Astrocyte of the spinal cord (primary cell): Measurements from ENCODE around the gene OGFOD3.

Source experiments
- DNase-seq: peaks from one replicate; pipeline ENCODE4 v3.0.0; 2011; ENCODE audit warnings: low read depth, low spot score
- H3K4me3 ChIP-seq: 2 replicates; pipeline ENCODE4 v1.5.1; 2011; ENCODE audit warnings: low read depth, mild to moderate bottlenecking, low read length, moderate library complexity
- CTCF ChIP-seq: IDR thresholded peaks from 2 replicates; pipeline ENCODE4 v1.5.1; 2012; ENCODE audit warnings: low read depth, mild to moderate bottlenecking, low read length, inconsistent platforms
- in situ Hi-C: cut with HindIII; loops from 2 replicates; pipeline ENCODE4 v1.10.0; 2017; ENCODE audit warnings: low sequenced_read_pairs

OGFOD3 gene

GRCh38 chr17:82437325-82437668 lies 18.9 kb upstream of the OGFOD3 start:
- DNase-seq, result no peak
- in situ Hi-C loops, result no loop called here
- no peak for TF ChIP-seq CTCF
- no peak overlapping the region for H3K4me3 ChIP-seq

DNA sequence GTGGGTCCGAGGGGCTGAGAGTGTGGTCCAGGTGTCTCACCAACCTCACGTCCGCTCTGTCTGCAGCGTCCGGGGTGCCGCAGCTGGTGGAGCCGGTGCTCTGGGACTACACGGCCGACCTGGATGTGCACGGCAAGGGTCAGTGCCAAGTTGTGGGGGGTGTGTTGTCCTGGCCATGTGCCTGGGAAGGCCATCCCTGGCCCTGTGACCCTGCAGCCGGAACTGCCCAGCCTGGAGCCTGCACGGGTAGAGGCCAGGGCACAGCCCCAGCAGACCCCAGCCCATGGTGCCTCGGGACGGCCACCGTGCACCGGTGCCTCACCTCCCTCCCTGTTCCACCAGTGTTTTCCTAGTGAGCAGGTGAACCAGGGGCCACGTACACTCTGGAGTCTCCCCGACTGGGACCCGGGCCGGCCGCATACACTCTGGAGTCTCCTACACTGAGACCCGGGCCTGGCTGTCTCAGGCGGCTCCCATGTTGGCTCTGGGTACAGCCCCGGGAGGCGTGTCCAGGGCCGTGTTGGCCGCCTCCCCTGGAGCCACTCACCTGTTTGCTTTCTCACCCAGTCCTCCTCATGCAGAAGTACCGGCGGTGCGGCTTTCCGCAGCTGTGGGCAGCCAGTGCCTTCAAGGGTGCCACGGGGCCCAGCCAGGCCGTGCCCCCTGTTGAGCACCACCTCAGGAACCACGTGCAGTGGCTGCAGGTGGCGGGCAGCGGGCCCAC lies 18.4 kb upstream of the OGFOD3 start:
- H3K4me3 ChIP-seq, result no peak overlapping the region
- no peak for TF ChIP-seq CTCF
- in situ Hi-C loops, result no loop called here
- DNase-seq, result no peak

GRCh38 chr17:82435601-82436583 lies 17.5 kb upstream of the OGFOD3 start:
- no peak for DNase-seq
- H3K4me3 ChIP-seq, result no peak overlapping the region
- no peak for TF ChIP-seq CTCF
- in situ Hi-C loops, result no loop called here

GRCh38 chr17:82435103-82435502 lies 16.7 kb upstream of the OGFOD3 start:
- no peak for DNase-seq
- no peak overlapping the region for H3K4me3 ChIP-seq
- in situ Hi-C loops, result no loop called here
- no peak for TF ChIP-seq CTCF

GRCh38 chr17:82434216-82434565 lies 15.8 kb upstream of the OGFOD3 start:
- no peak for DNase-seq
- TF ChIP-seq CTCF, result no peak
- in situ Hi-C loops, result no loop called here
- H3K4me3 ChIP-seq, result no peak overlapping the region

GRCh38 chr17:82433560-82434215 lies 15.3 kb upstream of the OGFOD3 start:
- DNase-seq, result no peak
- no peak for TF ChIP-seq CTCF
- in situ Hi-C loops, result no loop called here
- no peak overlapping the region for H3K4me3 ChIP-seq
